PFSK-1 (cell line): ENCODE results near the gene ARHGEF7.

Experiments
- FOXP2 ChIP-seq: optimal IDR thresholded peaks from 2 replicates; pipeline ENCODE3; 2011; ENCODE audit warnings: borderline replicate concordance, control low read depth, inconsistent platforms; ENCODE audit not compliant: insufficient read depth; ENCODE audit errors: extremely low read length, extremely low read depth
- POLR2AphosphoS5 ChIP-seq: IDR thresholded peaks from 2 replicates; pipeline ENCODE4 v1.6.1; 2012; ENCODE audit warnings: low read depth, mild to moderate bottlenecking, control low read depth, low read length, moderate library complexity
- REST ChIP-seq, 2 experiments: IDR thresholded peaks; 2 replicates each; pipeline versions ENCODE4 v1.6.1 to v1.8.0; 2011 to 2012; ENCODE audit warnings: low read depth in 2 of 2, low read length in 2 of 2, control low read depth in 1 of 2, inconsistent platforms in 1 of 2, mild to moderate bottlenecking in 1 of 2, moderate library complexity in 1 of 2; ENCODE audit not compliant: insufficient read depth in 1 of 2
- SIN3A ChIP-seq: IDR thresholded peaks from 2 replicates; pipeline ENCODE4 v1.6.1; 2012; ENCODE audit warnings: mild to moderate bottlenecking, low read length, moderate library complexity, borderline replicate concordance; ENCODE audit not compliant: insufficient read depth
- TAF1 ChIP-seq: IDR thresholded peaks from 2 replicates; pipeline ENCODE4 v1.6.1; 2012; ENCODE audit warnings: low read length, control low read depth, borderline replicate concordance; ENCODE audit not compliant: insufficient read depth

ARHGEF7 gene

DNA sequence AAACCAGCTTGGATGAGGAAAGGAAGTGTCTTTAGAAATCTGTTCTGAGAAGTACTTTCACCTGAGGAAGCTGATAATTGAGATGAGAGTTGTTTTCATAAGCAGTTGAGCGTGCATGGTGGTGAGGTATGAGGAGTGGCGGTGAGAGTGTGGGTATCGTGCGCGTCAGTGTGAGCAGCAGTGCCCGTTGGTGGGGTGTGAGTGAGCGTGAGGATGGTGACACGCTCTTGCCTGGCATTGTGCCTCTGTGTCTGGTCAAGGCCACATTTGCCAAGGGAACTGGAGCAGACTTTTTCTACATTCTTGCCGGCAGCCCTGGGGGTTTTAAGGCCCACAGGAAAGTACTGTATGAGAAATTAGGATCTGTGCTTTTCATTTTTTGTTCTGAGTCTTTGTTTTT, 168.9 kb downstream of the ARHGEF7 start:
- no peak for TF ChIP-seq SIN3A
- TF ChIP-seq POLR2AphosphoS5 = no peak
- no peak for TF ChIP-seq TAF1
- no peak for TF ChIP-seq REST (IDR thresholded peaks at IDR 0.05; ENCODE audit: insufficient read depth in 1 of 2, low read depth in 2 of 2, low read length in 2 of 2)
- TF ChIP-seq FOXP2 = no peak

- TF ChIP-seq FOXP2 (no peak), TAF1 (no peak), SIN3A (no peak), REST (IDR thresholded peaks at IDR 0.05; ENCODE audit: insufficient read depth in 1 of 2, low read depth in 2 of 2, low read length in 2 of 2) (no peak), POLR2AphosphoS5 (no peak)
These were observed 169.5 kb downstream of the ARHGEF7 start for GRCh38 chr13:111284565-111284964.

DNA sequence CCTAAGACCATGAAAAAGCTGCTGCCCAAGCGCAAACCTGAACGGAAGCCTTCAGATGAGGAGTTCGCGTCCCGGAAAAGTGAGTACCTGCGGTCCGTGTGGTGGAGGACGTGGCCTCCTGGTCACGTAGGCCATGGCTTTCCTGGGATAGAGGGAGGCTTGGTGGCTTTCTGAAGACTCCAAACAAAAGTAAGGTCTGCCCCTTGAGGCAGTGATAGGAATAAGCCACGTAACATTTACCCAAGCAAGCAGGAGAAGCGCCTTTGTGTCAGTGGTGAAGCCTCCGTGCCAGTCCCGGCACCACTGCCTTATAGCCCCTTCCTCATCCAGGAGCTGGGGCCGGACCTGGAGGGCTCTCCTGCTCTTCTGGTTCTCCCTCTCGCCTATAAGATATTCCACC, 171.1 kb downstream of the ARHGEF7 start:
- no peak for TF ChIP-seq REST (IDR thresholded peaks at IDR 0.05; ENCODE audit: insufficient read depth in 1 of 2, low read depth in 2 of 2, low read length in 2 of 2)

DNA sequence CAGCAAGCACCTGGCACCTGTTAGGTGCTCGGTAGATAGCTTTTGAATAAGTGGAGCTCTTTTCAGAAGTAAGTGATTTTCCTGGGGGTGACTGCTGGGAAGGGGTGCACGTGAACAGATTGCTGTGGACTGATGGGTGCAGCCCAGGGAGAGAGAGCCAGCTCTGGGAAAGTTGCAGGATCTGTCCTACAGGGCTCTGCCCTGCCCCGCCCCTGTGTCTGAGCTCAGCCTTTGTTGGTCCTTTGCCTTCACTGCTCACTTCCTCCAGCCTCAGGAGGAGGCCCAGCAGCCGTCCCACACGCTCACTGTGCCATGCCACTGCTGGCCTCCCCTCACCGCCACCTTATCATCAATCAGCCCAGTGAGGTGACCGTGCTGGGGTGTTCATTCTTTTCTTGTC, 171.6 kb downstream of the ARHGEF7 start:
- TF ChIP-seq FOXP2 (no peak), SIN3A (no peak), REST (IDR thresholded peaks at IDR 0.05; ENCODE audit: insufficient read depth in 1 of 2, low read depth in 2 of 2, low read length in 2 of 2) (no peak), POLR2AphosphoS5 (no peak), TAF1 (no peak)

DNA sequence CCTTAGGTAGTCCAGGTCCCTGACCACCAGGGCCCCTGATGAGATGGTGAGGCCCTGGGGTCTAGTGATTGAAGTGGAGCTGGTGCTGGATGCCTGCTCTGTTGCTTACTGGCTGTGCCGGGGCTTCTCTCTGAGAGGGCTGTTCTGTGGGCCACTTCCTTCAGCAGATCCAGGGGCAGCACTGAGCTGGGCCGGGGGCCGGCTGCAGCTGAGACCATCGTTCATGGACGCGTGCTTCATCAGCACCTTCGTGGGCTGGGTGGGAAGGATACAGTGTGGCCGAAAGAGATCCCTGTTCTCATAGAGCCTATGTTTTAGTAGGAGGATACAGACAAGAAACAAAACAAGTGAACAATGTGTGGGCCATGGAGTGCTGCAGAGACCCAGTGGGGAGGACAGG, 172.1 kb downstream of the ARHGEF7 start:
- TF ChIP-seq REST (IDR thresholded peaks at IDR 0.05; ENCODE audit: insufficient read depth in 1 of 2, low read depth in 2 of 2, low read length in 2 of 2) (no peak), FOXP2 (no peak), TAF1 (no peak), SIN3A (no peak), POLR2AphosphoS5 (no peak)
